ENCODE measurements around the gene TWIST2.

TWIST2 gene

DNA sequence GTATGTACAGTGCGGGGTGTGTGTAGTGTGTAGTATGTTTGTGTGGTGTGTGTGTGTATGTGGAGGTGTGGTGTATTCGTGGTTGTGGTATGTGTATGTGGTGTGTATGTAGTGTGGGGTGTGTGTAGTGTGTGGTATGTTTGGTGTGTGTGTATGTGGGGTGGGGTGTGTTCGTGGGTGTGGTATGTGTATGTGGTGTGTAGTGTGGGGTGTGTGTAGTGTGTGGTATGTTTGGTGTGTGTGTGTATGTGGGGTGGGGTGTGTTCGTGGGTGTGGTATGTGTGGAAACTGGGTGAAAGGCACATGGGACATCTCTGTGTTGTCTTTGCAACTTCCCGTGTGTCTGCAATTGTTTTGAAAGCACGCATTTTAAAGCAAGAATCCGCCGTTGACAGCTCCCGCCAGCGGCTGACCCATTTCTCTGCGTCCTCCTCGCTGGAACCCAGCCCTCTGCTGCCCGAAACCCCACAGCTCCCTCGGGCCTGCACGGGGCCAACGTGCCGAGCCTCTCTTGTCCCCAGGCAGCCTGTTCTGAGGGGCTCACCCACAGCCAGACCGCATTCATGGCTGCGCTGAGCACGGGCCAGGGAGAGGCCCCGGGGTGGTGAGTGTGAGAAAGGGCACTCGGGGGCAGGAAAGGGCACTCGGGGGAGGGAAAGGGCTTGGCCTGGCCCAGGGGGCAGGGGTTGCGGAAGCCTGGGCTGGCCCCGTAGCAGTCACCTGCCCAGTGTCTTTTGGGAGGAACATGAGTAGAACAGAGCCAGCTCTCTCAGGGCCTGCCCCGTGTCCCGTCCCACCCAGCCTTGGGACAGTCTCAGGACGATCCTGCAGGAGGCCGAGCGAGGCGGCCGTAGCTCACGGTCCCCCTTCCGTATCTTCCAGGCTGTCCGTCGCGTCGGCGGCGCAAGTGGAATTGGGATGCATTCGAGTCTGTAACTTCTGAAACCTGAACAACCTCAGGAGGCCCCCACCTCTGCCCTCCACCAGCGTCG lies 61.4 kb downstream of the TWIST2 start:
- DNase-seq: no peak

DNA sequence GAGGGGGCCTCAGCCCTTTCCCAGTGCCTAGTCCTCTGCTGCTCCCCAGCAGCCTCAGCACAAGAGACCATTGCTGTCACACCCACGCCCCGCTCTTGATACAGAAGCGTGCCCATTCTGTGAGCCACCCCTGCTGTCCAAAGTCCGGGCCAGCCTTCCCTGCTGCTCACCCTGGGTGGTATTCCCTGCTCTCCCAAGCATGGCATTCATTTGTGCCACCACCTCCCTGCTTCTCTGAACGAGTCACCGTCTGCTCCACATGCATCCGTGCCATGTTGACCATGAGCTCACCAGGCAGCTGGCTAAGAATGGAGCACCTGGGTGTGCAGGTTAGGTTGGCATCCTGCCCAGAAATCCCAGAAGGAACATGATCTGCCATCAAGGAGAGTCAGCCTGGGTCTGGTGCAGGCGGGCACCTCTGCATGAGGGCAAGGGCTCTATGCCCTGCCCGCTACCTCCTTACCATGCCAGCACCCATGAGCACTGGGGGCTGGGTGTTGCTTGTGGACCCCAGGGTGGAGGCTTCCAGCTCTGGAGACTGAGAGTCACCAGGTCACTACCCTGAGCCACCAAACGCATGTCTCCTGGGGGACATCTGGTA lies 63.0 kb downstream of the TWIST2 start:
- no peak for DNase-seq

GRCh38 chr2:238911376-238912227 lies 63.7 kb downstream of the TWIST2 start:
- no peak for DNase-seq

- no peak for DNase-seq
These were observed 64.5 kb downstream of the TWIST2 start for GRCh38 chr2:238912228-238912915.

- DNase-seq: no peak
These were observed 65.3 kb downstream of the TWIST2 start for GRCh38 chr2:238912916-238913875.

GRCh38 chr2:238913931-238914647 lies 66.2 kb downstream of the TWIST2 start:
- no peak for DNase-seq

DNA sequence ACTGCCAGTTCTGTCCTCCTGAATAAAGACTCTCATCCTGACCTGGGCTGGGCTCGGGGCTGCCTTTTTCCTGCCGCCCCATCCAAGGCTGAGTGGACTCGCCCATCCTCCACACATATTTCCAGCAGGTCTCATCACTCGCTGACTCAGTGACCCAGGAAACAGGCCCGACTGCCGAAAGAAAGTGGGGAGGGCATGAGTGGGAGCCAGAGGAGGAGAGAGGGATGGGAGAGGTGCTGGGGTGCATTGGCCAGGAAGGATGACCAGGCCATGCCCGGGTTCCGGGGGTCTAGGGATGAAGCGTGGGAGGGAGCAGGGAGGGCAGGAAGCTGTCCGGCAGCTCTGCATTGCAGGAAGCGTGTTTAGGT lies 66.7 kb downstream of the TWIST2 start:
- no peak for DNase-seq

- no peak for DNase-seq
These were observed 67.3 kb downstream of the TWIST2 start for GRCh38 chr2:238915196-238915595.

DNA sequence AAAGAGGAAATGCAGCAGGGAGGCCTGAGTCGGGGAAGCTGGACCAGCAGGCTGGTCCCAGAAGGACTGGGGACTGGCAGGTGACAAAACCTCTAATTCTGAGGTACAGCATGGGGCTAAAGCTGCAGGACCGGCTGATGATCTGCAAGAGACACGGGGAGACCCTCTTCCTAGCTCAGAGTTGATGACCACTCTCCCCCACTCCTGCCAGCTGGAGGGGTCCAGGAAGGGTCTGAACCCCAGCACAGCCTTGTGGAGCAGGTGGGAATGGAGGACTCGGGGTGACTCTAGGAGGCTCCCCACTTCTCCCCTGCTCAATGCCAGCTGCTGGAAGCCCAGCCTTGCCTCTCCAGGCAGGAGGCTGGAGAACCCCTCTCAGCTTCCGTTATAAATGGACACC lies 67.7 kb downstream of the TWIST2 start:
- DNase-seq: no peak

DNA sequence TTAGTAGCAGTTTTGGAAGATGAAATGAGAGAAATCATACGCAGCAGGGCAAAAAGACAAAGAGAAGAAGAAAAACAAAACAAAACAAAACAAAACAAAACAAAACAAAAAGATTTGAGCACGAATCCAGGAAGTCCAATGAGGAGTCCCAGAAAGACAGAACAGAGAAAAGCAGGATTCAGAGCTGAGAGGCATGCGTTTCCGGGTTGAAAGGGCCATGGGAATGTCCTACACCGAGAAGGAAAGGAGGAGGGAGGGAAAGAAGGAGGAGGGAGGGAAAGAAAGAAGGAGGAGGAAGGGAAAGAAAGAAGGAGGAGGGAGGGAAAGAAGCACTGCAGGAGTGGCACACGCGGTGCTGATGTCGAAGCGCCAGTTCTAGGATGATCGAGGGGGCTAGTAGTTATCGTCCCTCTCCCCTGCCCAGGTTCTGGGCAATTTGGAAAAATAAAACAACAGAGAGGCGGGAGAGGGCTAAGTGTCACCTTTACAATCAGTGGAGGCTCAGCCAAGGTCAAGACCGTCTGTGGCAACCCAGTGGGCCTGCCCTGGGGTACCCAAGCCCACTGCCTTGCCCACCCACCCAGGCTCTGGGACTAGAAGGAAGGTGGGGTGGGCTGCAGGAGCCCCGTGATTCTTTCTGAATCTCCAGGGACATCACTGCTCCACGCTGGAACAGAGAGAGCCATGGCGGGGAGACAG lies 68.4 kb downstream of the TWIST2 start:
- no peak for DNase-seq

DNA sequence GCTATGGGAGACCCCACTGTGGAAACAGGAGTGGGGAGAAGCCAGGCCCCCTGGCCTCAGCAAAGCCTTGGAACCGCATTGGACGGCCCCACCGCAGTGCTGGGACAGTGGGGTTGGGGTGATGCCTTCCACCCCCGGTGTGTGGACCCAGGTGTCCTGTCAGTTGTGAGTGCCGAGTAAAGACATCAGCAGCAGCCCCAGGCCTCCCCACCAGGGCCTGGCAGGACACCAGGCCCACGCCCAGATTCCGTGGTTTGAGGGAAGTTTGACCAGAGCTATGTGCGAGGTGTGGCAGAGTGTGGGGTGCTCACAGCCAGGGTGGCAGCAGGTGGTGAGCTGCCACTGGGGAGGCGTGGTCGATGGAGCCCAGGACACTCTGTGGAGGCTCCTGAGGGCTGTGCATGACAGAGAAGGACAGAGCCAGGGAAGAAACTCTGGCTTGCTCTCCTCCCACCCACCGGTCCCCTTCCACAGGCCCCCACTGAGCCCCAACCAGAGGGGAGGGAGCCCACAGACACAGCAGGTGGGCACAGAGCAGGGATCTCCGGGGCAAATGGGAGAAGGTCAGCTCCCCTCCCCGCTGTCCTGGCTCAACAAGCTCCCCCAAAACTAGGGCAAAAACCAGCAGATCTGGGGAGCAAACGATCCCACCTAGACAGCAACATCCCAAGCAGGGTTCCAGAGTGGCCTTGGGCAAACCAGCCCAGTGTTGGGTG lies 69.1 kb downstream of the TWIST2 start:
- no peak for DNase-seq

- no peak for DNase-seq
These were observed 71.4 kb downstream of the TWIST2 start for GRCh38 chr2:238919307-238919706.

- no peak for DNase-seq
These were observed 72.2 kb downstream of the TWIST2 start for GRCh38 chr2:238920053-238920452.

GRCh38 chr2:238920601-238921001 lies 72.7 kb downstream of the TWIST2 start:
- DNase-seq: no peak

GRCh38 chr2:238921259-238921658 lies 73.4 kb downstream of the TWIST2 start:
- no peak for DNase-seq

DNA sequence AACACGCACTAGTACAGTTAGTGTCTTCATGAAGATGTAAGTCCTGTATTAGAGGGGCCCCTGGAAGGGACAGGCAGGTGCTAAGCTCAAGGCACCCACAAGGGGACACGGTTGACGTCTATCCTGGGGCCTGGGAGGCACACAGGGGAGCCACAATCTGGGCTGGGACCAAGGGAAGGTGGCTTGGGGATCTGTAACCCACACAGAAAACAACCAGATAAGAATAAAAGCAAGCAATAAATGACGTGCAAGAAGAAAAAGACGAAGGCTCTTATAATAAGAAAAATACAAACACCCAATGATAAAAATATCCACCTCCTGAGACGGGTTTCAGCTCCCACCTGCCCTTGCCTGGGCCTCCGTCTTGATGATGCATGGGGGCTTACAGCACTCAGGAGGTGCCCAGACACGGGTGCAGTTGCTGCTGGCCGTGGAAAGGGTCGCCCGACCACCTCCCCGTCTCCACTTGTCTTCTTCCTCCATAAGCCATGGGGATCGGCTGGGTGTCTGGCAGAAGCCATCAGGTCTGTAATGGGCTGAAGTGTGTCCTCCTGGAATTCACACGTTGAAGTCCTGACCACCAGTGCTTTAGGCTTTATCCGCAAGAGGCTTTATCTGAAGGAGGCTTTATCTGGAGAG lies 73.9 kb downstream of the TWIST2 start:
- DNase-seq: no peak

- no peak for DNase-seq
These were observed 74.5 kb downstream of the TWIST2 start for GRCh38 chr2:238922435-238922834.

- DNase-seq: no peak
These were observed 76.1 kb downstream of the TWIST2 start for GRCh38 chr2:238924032-238924431.

- no peak for DNase-seq
These were observed 76.9 kb downstream of the TWIST2 start for GRCh38 chr2:238924796-238925195.
